ENCODE data around the gene SMAP2. TPM values are rescaled to one million over a fixed set of nuclear protein-coding genes. Genes with fewer than 3 reads are reported as not detected.
A peak's percentile ranks its signal among the peaks of the same experiment; 100 is the strongest.

The SMAP2 gene
- total RNA-seq, 3 donors from 2014 or later, result 27.2 to 64.2 (median 33.1) TPM

DNA sequence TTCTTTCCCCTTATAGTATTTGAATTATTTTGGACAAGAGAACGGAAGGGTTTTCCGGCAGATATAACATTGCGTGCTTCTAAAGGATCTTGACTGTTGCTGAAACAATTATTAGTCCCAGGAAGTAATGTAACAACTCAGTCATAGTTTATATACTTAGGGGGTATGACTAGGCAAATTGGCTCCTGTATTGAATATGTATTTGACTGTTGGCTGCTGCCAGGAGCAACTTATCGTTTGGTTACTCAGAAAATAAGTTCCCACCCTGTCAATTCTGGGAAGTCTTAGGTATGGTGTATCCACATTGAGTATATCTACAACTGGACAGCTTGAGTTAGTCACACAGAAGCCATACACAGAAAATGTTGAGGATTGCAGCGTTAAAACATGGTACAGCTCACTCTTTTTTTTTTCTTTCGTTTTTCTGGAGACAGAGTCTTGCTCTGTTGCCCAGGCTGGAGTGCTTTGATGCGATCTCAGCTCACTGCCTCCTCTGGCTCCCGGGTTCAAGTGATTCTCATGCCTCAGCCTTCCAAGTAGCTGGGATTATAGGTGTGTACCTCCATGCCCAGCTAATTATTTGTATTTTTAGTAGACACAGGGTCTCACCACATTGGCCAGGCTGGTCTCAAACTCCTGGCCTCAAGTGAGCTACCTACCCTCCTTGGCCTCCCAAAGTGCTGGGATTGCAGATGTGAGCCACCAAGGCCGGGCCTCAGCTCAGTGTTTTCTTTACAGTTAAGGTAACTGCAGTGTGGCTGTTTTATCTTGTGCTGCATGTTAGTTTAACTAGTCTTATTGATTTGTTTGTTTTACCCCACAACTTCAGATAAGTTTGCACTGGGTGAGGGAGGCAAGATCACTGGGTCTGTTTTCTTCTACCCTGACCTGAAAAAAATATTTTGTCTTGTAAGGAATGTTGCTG lies 10.2 kb downstream of the SMAP2 start:
- H3K9me3 ChIP-seq, result no peaks in the 10 kb centered on the region
- peak overlapping the region in 1 of 3 donors; percentile 21 for H3K4me3 ChIP-seq
- no peaks in the 10 kb centered on the region for H3K27me3 ChIP-seq
- no peak for DNase-seq (ENCODE audit: low spot score in 2 of 2)
- H3K36me3 ChIP-seq, result no peaks in the 10 kb centered on the region
- intact Hi-C loops (cut with DNase I; ENCODE audit: low total_unique reads), result no loop called here
- H3K27ac ChIP-seq, result peak overlapping the region; percentile 64 to 74
- peaks cover 0 to 5% of the 10 kb centered on the region in 2 donors for H3K4me1 ChIP-seq
- no peak for TF ChIP-seq POLR2A (IDR thresholded peaks at IDR 0.05)
- TF ChIP-seq POLR2AphosphoS5 (IDR thresholded peaks at IDR 0.05), result no peak
- TF ChIP-seq, protein P1, sequence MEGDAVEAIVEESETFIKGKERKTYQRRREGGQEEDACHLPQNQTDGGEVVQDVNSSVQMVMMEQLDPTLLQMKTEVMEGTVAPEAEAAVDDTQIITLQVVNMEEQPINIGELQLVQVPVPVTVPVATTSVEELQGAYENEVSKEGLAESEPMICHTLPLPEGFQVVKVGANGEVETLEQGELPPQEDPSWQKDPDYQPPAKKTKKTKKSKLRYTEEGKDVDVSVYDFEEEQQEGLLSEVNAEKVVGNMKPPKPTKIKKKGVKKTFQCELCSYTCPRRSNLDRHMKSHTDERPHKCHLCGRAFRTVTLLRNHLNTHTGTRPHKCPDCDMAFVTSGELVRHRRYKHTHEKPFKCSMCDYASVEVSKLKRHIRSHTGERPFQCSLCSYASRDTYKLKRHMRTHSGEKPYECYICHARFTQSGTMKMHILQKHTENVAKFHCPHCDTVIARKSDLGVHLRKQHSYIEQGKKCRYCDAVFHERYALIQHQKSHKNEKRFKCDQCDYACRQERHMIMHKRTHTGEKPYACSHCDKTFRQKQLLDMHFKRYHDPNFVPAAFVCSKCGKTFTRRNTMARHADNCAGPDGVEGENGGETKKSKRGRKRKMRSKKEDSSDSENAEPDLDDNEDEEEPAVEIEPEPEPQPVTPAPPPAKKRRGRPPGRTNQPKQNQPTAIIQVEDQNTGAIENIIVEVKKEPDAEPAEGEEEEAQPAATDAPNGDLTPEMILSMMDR (IDR thresholded peaks at IDR 0.05), result no peak

DNA sequence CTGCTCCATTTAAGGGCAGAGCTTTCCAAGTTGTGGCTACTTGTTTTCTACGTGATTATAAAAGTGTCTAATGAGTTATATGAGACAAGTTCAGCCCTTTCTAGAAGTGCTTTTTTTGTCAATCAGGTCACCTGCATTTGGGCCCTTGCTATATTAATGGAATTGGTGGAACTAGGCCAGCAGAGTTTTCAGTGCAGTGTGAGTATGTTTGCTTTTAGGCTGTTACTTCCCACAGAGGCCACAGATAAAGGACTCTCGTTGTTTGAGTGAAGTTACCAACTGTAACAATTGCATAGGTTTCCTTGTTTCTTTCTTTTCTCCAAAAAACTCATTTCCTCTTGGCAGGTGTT lies 10.9 kb downstream of the SMAP2 start:
- TF ChIP-seq POLR2AphosphoS5 (IDR thresholded peaks at IDR 0.05), result no peak
- no peak for TF ChIP-seq POLR2A (IDR thresholded peaks at IDR 0.05)
- TF ChIP-seq, protein P1 (IDR thresholded peaks at IDR 0.05), result no peak
- no peak for DNase-seq (ENCODE audit: low spot score in 2 of 2)
- intact Hi-C loops (cut with DNase I; ENCODE audit: low total_unique reads), result no loop called here
- Histone ChIP-seq H3K27me3 (no peaks in the 10 kb centered on the region), H3K4me1 (peaks cover 0 to 5% of the 10 kb centered on the region in 2 donors), H3K27ac (peak overlapping the region; percentile 64 to 74), H3K9me3 (no peaks in the 10 kb centered on the region), H3K36me3 (no peaks in the 10 kb centered on the region), H3K4me3 (no peak overlapping the region)

DNA sequence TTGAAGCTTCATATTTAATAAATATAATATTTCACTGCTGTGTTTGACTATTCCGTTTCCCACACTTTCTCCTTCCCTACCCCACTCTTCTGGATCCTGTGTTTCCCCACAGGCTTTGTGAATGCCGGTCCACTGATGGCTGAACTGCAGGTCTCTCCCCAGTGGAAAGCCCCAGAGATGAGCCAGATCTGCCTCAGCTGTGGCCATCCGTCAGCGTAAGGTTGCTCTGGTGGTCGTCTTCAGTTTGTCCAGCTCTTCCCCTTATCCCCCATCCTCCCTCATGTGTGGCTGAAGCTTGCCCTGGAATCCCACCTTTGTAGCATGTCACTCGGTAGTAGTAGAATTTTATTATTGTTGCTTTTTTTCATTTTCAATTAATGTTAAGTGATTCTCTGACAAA lies 11.4 kb downstream of the SMAP2 start:
- Histone ChIP-seq H3K27ac (peak overlapping the region; percentile 64 to 74), H3K36me3 (no peaks in the 10 kb centered on the region), H3K4me3 (no peak overlapping the region), H3K9me3 (no peaks in the 10 kb centered on the region), H3K4me1 (peaks cover 0 to 5% of the 10 kb centered on the region in 2 donors), H3K27me3 (no peaks in the 10 kb centered on the region)
- DNase-seq (ENCODE audit: low spot score in 2 of 2), result no peak
- TF ChIP-seq POLR2AphosphoS5 (IDR thresholded peaks at IDR 0.05), result no peak
- no peak for TF ChIP-seq POLR2A (IDR thresholded peaks at IDR 0.05)
- TF ChIP-seq, protein P1 (IDR thresholded peaks at IDR 0.05), result no peak
- intact Hi-C loops (cut with DNase I; ENCODE audit: low total_unique reads), result no loop called here

DNA sequence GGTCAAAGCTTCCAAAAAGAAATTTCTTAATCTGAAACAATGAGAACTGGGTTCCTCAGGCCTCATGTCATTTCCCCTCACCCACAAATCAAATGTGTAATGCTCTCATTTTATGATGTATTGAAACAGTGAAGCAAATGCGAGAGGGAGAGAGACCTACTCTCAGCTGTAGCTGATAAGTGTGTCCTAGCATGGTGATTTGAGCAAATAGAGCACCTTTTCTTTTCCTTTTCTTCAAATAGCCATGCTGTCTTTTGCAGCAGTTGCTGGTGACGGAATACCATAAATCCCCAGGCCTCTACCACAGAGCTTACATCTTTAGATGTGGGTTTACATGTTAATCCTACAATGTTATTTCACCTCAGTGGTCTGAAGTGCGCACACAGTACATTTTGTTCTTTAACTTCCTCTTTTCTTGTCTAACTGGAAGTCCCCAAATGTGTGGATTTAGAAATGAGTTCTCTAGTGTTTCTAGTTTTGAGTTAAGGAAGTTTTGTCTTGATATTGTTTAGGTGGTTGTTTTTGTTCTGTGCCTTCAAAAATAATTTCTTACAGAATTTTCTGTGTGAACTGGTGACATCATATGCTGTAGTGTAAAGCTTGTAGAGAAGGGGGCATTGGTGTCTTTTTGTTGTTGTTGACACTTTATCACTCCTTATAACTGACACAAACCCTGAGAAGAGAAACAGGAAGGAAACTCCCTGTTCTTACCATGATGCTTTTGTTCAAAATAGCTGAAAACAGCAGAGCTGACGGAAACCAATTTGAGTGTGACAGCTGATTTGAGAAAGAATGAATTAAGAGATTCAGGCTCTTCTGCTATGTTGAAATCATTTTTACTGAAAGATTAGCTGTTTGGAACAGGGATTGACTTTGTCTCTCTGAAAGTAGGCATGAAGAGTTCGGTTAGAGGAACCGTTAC lies 12.2 kb downstream of the SMAP2 start:
- Histone ChIP-seq H3K27ac (peak overlapping the region; percentile 53 to 64), H3K4me3 (no peak overlapping the region), H3K36me3 (no peaks in the 10 kb centered on the region), H3K27me3 (no peaks in the 10 kb centered on the region), H3K4me1 (peaks cover 0 to 5% of the 10 kb centered on the region in 2 donors), H3K9me3 (no peaks in the 10 kb centered on the region)
- TF ChIP-seq, protein P1 (IDR thresholded peaks at IDR 0.05), result no peak
- TF ChIP-seq POLR2A (IDR thresholded peaks at IDR 0.05) (no peak), POLR2AphosphoS5 (IDR thresholded peaks at IDR 0.05) (no peak)
- intact Hi-C loops (cut with DNase I; ENCODE audit: low total_unique reads), result no loop called here
- DNase-seq (ENCODE audit: low spot score in 2 of 2), result no peak
